ENCODE measurements around the gene HGD. TPM values are rescaled to one million over a fixed set of nuclear protein-coding genes. Genes with fewer than 3 reads are reported as not detected.

Gene HGD
- total and polyA plus RNA-seq, 10 of the 15 experiments (the other 5 are each of a cell fraction or from before 2014, with no cell fraction given), result 0.18 to 0.81 (median 0.40) TPM; not detected in 6

GRCh38 chr3:120699333-120699732 is 17.3 kb upstream of the HGD start (continued):
- TF ChIP-seq BHLHE40 (IDR thresholded peaks at IDR 0.05; ENCODE audit: borderline replicate concordance in 1 of 2, low read depth in 2 of 2, low read length in 1 of 2), result no peak
- no peak for TF ChIP-seq ZBTB33 (IDR thresholded peaks at IDR 0.05)

- POLR2A ChIA-PET, result interaction anchor here (1.4 kb wide), 1 partner anchor 15 kb away, joined by 3 read pairs; no protein-coding TSS in a partner anchor
Measured at GRCh38 chr3:120693439-120694171, 11.6 kb upstream of the HGD start.

More at GRCh38 chr3:120693439-120694171, 11.6 kb upstream of the HGD start:
- H2AFZ ChIP-seq (ENCODE audit: control insufficient read depth, low read depth, low read length), result no peak overlapping the region
- no peak for FAIRE-seq
- H3K4me2 ChIP-seq (ENCODE audit: control insufficient read depth, insufficient read depth), result no peak overlapping the region
- peaks cover 0 to 9% of the 10 kb centered on the region in 2 experiments; a peak in 1 of 4 replicates for H3K36me3 ChIP-seq (ENCODE audit: control insufficient read depth in 2 of 2, insufficient read depth in 2 of 2, low read length in 1 of 2)
- ChIA-PET CTCF (interaction anchor here (0.7 to 1.5 kb wide), 7 partner anchors 10 to 126 kb away, joined by 3 to 7 read pairs (median 3); no protein-coding TSS in a partner anchor), RAD21 (ENCODE audit: unreplicated experiment) (no interaction called here), SMC1A (ENCODE audit: uncharacterized antibody, unreplicated experiment) (interaction anchor here (1.1 to 1.2 kb wide), 3 partner anchors 15 to 93 kb away, joined by 3 to 7 read pairs (median 4); no protein-coding TSS in a partner anchor)
- H3K4me1 ChIP-seq (ENCODE audit: control insufficient read depth, insufficient read depth, low read length), result peaks cover 3% of the 10 kb centered on the region; the same call in 1 of the 2 replicates
- 100% methylated on average over 1 of the region's 1 CpG for WGBS (ENCODE audit: insufficient coverage, insufficient replicate concordance, low lambda C conversion rate, missing lambda C conversion rate)
- no peaks in the 10 kb centered on the region for H3K79me2 ChIP-seq (ENCODE audit: control insufficient read depth, insufficient read depth, low read length)
- in situ Hi-C loops (cut with MboI), result no loop called here
- no peaks in the 10 kb centered on the region for H3K9me3 ChIP-seq (replicated peaks; ENCODE audit: control insufficient read depth, insufficient read depth, low read length)
- no peaks in the 10 kb centered on the region for H4K20me1 ChIP-seq (ENCODE audit: control insufficient read depth, insufficient read depth)
- no TSS peak for BruUV-seq (replicated peaks)
- no peak for TF ChIP-seq CHD1 (IDR thresholded peaks at IDR 0.05; ENCODE audit: low read depth, low read length)
- TF ChIP-seq HCFC1 (IDR thresholded peaks at IDR 0.05; ENCODE audit: low read length), result no peak
- 0 out of 2 replicates have a peak, but pooled peaks have one; percentile 24 for TF ChIP-seq ZBTB40 (IDR thresholded peaks at IDR 0.05; ENCODE audit: borderline replicate concordance)
- no peak for TF ChIP-seq MTA3 (IDR thresholded peaks at IDR 0.05; ENCODE audit: borderline replicate concordance, low read length)
- no peak overlapping the region for H3K4me3 ChIP-seq
- ATAC-seq, result no peak
- no peak for DNase-seq (ENCODE audit: low read depth, low spot score)
- H3K27ac ChIP-seq (ENCODE audit: control insufficient read depth, insufficient read depth), result no peak overlapping the region
- H3K9ac ChIP-seq (ENCODE audit: control insufficient read depth, insufficient read depth, low read length), result no peak overlapping the region
- no peaks in the 10 kb centered on the region for H3K27me3 ChIP-seq (replicated peaks in 1 of 2; ENCODE audit: control insufficient read depth in 2 of 2, insufficient read depth in 2 of 2, low read length in 1 of 2)
- intact Hi-C loops (cut with micrococcal nuclease; ENCODE audit: unreplicated experiment), result no loop called here

All from GM12878 (cell line).